HPDE6-E6E7 (cell line): ENCODE results near the gene HIVEP3.

Experiments
- DNase-seq: peaks from one replicate; pipeline ENCODE4 v3.0.0; 2011; ENCODE audit warnings: missing footprints; ENCODE audit errors: extremely low spot score

The HIVEP3 gene

DNA sequence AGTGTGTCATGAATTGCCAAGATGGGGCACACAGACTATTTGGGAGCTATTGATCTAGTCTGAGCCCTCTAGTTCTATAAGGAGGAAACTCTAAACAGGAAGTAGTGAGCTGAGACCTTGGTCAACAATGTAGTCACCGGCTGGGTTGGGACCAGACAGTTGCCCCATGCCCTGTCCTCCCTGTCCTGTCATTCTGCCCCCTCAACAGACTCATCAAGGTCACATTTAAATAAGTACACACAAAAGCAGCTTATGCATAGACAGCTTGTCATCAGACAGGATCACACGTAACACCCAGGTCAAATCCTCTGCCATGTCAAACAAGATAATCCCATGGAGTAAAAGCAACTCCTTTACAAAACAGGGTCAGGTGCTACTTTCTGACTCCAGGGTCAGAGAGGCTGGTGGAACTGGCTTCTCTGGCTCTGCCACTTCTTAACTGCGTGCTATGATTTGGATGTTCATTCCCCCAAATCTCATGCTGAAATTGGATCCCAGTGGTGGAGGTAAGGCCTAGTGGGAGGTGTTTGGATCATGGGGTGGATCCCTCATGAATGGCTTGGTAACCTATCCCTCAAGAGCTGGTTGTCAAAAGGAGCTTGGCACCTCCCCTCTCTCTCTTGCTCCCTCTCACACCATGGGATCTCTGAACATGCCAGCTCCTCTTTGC lies 128.9 kb downstream of the HIVEP3 start:
- no peak for DNase-seq

DNA sequence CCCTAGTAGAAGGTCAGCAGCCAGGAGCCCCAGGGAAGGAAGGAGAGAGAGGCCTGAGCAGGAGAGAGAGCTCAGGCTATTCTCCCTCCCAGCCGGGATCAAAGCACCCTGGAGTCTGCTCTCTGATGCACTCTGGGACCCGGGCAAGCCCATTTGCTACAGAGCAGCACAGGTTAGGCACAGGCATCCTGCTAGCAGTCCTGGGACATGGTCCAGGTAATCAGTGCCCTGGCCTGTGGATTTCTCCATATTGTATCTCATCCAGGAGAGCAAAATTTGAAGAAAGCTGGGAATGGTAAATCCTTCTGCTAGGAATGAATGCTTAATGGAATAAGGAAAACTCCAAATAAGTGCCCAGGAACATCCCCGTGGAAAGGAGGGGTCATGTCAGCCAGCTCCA lies 130.3 kb downstream of the HIVEP3 start:
- no peak for DNase-seq

- no peak for DNase-seq
Observed at GRCh38 chr1:41784531-41785274, 134.0 kb downstream of the HIVEP3 start.

DNA sequence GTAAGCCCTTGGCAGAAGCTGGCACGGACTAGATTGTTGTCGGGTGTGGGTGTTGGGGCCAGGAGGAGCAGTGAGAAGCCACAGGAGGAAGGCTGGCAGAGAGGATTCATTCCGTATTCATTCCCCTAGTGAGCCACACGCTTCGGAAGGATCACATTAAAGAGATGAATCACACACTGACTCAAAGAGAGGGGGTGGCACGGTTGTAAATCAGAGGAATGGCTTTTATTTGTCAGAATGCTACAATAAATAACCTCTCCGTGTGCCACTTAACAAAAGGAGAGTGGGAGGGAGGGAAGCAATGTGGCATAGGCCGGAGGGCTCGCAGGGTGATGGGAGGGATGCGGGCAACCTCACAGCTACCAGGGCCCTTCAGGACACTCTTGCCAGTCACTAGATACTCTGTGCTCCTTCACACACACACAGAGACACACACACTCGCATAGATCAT lies 135.5 kb downstream of the HIVEP3 start:
- peak; percentile 79 for DNase-seq

DNA sequence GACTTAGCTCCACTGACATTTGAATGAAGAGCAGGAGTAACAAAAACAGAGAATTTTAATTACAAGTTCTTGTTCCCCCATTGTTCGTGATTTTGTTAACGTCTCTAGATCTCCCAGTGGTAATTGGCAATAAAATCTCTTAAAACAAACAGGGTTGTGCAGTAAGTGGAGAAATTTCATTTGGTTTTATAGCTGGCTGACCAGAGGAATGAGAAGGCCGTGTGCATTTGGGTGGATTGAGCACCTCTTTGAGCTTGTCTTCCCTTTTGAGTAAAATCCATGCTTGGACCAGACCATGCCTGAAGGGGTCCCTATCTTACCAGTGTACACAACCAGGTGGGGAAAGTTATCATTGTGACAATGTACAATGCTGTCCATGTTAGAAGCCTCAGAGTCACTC lies 137.8 kb downstream of the HIVEP3 start:
- no peak for DNase-seq

DNA sequence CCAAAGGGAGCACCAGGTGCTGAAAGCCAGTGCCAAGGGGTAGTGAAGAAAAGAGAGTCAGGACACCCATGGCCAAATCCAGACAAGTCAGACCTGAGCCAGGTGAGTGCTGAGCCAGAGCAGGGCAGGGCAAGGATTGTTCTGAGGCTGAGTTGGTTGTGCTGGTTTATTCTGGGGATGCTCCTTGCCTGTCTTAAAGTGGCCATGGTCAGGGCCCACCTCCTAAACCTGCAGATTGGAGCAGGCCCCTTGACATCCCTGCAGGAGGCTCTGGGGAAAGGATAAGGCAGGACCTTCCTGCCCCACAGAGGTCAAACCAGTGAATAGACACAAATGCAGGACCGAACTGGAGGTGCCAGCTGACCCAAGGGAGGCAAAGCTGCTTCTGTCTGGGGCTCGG lies 138.4 kb downstream of the HIVEP3 start:
- DNase-seq = no peak

DNA sequence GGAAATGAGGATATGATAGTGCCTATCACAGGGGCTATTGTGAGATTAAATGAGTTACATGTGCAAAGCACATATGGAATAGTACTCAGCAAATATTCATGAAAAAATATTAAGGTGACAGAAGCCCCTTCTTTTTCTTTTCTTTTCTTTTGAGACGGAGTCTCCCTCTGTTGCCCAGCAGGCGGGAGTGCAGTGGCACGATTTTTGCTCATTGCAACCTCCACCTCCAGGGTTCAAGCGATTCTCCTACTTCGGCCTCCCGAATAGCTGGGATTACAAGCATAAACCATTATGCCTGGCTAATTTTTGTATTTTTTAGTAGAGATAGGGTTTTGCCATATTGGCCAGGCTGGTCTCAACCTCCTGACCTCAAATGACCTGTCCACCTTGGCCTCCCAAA lies 139.4 kb downstream of the HIVEP3 start:
- no peak for DNase-seq

DNA sequence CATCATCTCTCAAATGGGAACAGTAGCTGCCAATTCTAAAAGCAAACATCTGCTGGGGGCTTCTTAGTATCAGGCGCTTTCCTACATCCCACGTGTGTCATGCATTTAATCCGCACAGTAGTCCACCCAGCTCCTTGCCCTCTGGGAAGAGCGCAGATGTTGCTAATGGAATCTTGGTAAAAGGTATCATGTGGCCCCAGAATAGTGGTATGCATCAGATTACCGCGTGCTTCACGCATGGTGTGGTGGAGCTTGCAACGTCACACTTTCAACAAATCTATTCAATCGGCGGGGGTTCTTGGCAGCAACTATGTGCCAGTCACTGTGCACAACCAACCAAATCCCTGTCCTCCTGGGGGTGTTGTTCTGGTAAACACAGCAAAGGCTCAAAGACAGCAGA lies 141.0 kb downstream of the HIVEP3 start:
- no peak for DNase-seq

- no peak for DNase-seq
Observed at GRCh38 chr1:41776891-41777441, 141.8 kb downstream of the HIVEP3 start.

DNA sequence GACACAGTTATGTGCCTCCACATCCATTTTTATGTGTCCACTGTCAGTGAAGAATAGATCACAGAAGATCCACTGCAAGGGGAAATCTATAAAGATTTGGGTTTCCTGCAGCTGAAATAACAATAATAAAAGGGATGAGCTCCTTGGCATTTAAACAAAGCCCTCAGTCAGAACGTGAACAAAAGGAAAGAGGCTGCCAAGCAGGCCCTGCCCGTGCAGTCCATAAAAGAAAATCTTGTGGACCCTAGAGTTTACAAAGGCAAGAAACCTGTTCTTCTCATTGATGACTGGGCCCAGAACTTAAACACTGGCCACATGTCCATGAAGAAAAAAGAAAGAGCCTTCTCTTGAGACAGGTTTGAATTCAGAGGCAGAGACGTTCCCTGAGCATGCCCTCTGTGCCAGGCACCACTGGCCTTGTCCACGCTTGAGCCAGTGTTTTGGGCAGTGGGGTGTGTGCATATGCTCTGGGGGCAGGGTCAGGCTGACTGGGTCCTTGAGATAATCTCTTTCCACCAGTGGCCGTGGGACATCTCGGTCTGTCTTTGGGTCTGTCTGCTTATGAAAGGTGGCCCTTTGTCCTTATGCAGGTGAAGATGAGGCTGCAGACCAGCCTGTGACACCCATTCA lies 142.7 kb downstream of the HIVEP3 start:
- DNase-seq = no peak

DNA sequence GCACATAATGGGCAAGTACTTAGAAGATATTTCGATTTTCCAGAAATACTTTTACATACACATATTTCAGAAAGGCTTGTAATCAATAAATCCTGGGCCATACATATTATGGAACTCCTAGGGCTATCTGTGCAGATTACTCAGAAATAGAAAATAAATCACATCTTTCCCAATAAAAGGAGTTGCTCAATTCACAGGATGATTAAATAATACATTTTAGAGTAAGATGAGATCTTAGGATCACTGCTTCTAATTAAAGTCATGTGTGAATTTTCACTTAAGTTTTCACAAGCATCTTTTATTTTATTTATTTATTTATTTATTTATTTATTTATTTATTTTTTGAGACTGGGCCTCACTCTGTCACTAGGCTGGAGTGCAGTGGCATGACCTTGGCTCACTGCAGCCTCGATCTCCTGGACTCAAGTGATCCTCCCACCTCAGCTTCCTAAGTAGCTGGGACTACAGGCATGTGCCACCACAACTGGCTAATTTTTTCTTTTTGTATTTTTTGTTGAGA lies 144.2 kb downstream of the HIVEP3 start:
- DNase-seq = no peak

DNA sequence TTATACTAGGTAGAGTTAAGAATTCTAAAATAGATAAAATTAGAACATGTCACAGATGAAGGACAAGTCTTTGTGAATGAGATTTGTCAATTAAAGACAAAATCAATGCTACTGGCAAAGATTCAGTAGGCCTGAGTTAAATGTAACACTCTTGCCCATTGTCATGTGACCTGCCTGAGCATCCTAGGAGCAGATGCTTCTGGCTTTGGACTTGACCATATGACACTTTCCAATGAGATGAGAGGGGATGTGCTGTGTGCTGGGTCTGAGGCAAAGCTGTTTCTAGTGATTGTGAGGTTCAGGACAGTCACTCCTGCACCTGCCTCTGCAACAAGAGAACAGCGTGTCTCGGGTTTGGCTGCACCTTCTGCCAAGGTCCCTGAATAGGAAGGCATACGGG lies 144.9 kb downstream of the HIVEP3 start:
- no peak for DNase-seq

- DNase-seq = no peak
Observed at GRCh38 chr1:41773144-41773591, 145.6 kb downstream of the HIVEP3 start.

GRCh38 chr1:41769068-41769467 lies 149.7 kb downstream of the HIVEP3 start:
- DNase-seq = no peak

DNA sequence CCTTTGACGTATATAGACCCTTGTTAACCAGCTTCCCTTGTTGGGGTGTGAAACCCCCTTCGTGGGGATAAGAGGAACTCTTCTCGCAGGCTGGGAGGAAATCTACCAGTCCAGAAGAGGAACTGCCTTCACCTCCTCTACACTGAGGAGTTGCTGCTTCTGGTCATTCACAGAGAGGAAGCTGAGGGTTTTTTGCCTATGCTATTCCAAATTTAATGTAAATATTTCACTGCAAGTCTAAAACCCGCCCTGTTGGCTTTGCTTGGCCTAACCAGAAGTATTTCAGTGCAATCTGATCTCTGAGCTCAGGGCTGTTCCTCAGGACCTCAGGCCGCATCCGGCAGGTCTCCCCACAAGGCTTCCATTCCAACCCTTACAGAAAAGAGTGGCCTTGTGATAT lies 150.1 kb downstream of the HIVEP3 start:
- no peak for DNase-seq

- peak; percentile 38 for DNase-seq
Observed at GRCh38 chr1:41767534-41768525, 150.9 kb downstream of the HIVEP3 start.

- DNase-seq = no peak
Observed at GRCh38 chr1:41766546-41766945, 152.2 kb downstream of the HIVEP3 start.

GRCh38 chr1:41766041-41766440 lies 152.7 kb downstream of the HIVEP3 start:
- DNase-seq = no peak

- no peak for DNase-seq
Observed at GRCh38 chr1:41765152-41765551, 153.6 kb downstream of the HIVEP3 start.

GRCh38 chr1:41764656-41765055 lies 154.1 kb downstream of the HIVEP3 start:
- DNase-seq = no peak

GRCh38 chr1:41762777-41763176 lies 155.9 kb downstream of the HIVEP3 start:
- DNase-seq = no peak
